Measurements from ENCODE around the gene TSPAN7.

The TSPAN7 gene

GRCh38 chrX:38595801-38596200, 34.5 kb downstream of the TSPAN7 start:
- DNase-seq, result no peak

GRCh38 chrX:38596939-38597338, 35.6 kb downstream of the TSPAN7 start:
- no peak for DNase-seq

GRCh38 chrX:38599796-38600755, 38.7 kb downstream of the TSPAN7 start:
- DNase-seq, result no peak

GRCh38 chrX:38601866-38602265, 40.5 kb downstream of the TSPAN7 start:
- DNase-seq, result no peak

- DNase-seq, result no peak
Measured at GRCh38 chrX:38606821-38607220, 45.5 kb downstream of the TSPAN7 start.

GRCh38 chrX:38607976-38608375, 46.6 kb downstream of the TSPAN7 start:
- DNase-seq, result no peak

GRCh38 chrX:38610849-38611248, 49.5 kb downstream of the TSPAN7 start:
- no peak for DNase-seq

GRCh38 chrX:38612281-38612680, 50.9 kb downstream of the TSPAN7 start:
- DNase-seq, result no peak

- DNase-seq, result no peak
Measured at GRCh38 chrX:38614485-38614884, 53.1 kb downstream of the TSPAN7 start.

GRCh38 chrX:38616904-38617303, 55.6 kb downstream of the TSPAN7 start:
- DNase-seq, result no peak

- DNase-seq, result no peak
Measured at GRCh38 chrX:38618180-38618579, 56.8 kb downstream of the TSPAN7 start.

GRCh38 chrX:38620623-38621022, 59.3 kb downstream of the TSPAN7 start:
- no peak for DNase-seq

GRCh38 chrX:38626296-38626695, 65.0 kb downstream of the TSPAN7 start:
- no peak for DNase-seq

- DNase-seq, result peak; percentile 69
Measured at GRCh38 chrX:38627683-38628082, 66.3 kb downstream of the TSPAN7 start.

- no peak for DNase-seq
Measured at GRCh38 chrX:38628587-38628986, 67.2 kb downstream of the TSPAN7 start.

- no peak for DNase-seq
Measured at GRCh38 chrX:38632516-38632915, 71.2 kb downstream of the TSPAN7 start.

- DNase-seq, result no peak
Measured at GRCh38 chrX:38634665-38635064, 73.3 kb downstream of the TSPAN7 start.

- no peak for DNase-seq
Measured at GRCh38 chrX:38636949-38637819, 75.8 kb downstream of the TSPAN7 start.

- DNase-seq, result no peak
Measured at GRCh38 chrX:38638952-38639529, 77.7 kb downstream of the TSPAN7 start.

GRCh38 chrX:38639730-38640129, 78.4 kb downstream of the TSPAN7 start:
- no peak for DNase-seq

GRCh38 chrX:38641197-38641596, 79.9 kb downstream of the TSPAN7 start:
- no peak for DNase-seq

- DNase-seq, result no peak
Measured at GRCh38 chrX:38643903-38644302, 82.6 kb downstream of the TSPAN7 start.

- DNase-seq, result no peak
Measured at GRCh38 chrX:38646129-38646528, 84.8 kb downstream of the TSPAN7 start.

Measured in DMS53 (cell line).